ENCODE data around the gene MOB2.

MOB2 gene

DNA sequence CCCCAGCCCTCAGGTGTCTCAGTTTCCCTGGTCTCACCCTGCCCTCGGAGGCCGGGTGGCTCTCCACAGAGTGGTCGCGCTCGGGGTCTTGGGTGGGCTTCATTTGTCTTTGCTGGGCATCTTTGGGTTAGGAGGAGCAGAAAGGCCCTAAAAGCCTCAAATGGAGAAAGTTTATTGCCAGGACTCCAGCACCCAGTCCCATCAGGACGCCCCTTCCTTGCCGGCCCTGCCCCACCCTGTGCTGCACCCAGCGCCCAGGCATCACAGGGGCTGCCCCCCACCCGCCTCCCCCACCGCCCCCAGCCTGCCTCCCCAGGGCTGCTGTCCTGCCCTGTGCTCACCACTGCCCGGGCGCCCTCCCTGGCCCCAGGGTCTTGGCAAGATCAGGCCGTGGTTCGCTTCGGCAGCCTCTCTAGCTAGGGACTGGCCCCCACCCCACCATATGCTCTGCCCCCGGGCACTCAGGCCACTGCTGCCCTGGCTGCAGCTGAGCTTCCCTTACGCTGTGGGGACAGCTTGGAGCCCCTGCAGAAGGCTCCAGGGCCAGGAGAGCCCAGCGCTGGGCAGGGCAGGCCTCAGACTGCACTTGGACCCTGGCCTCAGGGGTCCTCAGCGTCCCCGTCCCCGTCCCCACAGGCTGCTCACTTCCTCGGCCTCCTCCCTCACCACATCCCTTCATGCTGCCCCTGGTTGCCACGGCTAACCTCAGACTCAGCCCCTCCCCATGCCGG is 31.4 kb downstream of the MOB2 start:
- no peak for DNase-seq

GRCh38 chr11:1454576-1454975 is 32.0 kb downstream of the MOB2 start:
- DNase-seq: no peak

DNA sequence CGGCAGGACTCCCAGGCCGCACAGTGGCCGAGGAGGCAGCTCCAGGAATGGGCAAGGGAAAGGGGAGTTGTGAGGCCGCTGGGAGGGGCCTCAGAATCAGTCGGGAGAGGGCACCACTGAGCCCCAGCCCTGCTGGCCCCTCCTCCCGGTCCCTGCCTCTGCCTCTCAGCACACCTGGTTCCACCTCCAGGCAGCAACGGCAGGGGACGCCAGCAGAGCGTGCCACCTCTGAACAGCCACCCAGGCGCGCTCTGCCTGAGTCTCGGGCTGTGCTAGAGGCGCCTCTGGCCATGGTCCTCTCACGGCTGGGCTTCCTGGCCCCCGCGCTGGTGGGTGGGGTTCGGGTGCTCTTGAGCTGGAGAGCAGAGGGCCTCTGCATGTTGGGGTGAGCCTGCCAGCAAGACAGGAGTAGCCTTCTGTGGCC is 33.0 kb downstream of the MOB2 start:
- DNase-seq: no peak

DNA sequence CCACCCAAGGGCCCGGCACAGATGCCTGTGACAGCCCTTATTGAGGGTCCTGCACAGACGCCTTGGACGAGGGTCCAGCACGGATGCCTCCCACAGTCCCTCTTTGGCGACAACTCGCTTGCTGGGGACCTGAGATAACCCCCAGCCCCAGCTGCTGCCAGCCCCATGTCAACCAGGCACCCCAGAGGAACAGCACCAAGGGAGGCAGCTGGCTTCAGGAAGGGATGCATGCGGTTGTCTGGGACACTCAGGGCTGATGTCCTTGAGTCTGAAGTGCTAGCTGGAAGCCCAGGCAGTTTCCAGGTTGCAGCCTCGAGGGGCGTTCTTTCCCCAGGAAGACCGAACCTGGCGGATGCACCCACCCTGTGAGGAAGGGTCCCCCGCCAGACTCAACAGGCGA is 33.8 kb downstream of the MOB2 start:
- DNase-seq: no peak

DNA sequence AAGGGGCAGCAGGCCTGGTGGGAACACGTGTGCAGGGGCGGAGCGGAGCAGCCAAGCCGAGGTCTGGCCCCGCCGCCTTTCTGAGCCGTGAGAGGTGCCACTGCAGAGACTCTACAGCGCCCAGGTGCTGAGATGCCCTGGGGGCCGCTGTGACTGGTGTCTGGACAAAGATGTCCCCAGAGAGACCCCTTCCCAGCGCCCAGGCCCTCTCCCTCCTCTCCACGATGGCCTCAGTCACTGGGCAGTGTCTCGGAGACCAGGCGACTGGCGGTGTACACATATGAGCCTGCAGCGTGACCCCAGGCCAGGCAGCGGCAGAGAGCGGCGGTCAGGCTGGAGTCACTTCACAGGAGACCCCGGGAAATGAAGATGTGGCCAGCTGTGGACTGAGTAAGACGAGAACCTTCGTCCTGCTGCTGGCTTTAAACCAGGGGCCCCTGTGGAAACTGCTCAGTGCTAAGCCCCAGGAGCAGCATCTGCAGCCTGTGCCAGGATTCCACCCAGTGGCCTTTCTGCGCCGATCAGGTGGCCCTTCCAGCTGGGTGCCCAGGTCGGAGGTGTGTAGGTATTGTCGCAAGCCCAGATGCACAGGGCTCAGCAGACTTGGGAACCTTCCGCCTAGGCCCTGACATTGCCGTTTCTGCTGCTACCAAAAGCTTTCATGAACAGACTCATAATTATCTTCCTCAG is 34.7 kb downstream of the MOB2 start:
- no peak for DNase-seq

DNA sequence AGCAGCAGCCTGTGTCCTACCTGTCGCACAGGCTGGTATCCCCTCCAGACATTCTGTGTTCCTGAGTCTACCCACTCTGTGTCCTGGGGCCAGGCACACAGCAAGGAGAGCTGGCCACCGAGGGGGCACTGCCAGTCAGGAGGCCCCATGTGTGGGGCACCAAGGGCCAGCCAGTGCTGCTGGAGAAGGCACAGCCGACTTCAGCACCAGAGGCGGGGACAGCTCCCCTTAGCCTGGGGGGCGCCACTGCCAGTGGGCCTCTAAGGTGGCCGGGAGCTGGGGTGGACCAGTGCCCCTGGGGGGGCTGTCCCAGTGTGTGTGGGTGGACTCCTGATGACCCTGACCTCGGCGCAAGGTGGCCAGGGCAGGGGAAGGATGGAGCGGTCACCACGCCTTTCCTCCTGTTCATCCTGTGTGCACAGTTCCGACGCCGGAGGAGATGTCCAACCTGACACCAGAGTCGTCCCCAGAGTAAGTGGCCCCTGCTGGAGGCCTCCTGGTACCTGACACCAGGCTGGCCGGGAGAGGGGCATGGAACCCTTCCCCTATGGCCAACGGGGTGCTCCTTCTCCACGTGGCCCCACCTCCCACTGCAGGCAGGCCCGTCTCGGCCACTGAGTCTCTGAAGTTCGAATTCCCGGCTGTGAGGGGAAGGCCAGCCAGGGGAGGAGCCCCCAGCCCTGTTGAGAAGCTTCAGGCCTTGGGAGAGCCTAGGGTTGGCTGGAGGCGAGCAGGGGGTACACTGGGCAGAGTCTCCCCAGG is 35.4 kb downstream of the MOB2 start:
- no peak for DNase-seq

DNA sequence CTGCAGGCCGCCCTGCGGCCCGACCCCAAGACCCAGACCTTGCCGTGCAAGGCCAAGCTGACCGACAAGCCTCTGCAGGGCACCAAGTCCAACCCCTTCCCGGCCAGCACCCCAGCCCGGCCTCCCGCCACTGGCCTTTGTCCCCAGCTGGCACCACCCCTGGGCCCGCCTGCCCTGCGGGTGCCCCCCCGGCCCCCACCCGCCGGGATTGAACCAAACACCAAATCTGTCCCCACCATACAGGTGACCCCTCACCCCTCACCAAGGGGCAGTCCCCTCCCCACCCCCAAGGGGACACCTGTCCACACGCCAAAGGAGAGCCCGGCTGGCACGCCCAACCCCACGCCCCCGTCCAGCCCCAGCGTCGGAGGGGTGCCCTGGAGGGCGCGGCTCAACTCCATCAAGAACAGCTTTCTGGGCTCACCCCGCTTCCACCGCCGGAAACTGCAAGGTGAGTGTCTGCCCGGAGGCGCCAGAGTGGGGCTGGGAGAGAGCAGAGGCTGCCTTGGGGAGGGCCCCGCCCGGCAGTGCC is 36.2 kb downstream of the MOB2 start:
- no peak for DNase-seq

GRCh38 chr11:1449490-1450243 is 36.9 kb downstream of the MOB2 start:
- no peak for DNase-seq

- no peak for DNase-seq
Measured at GRCh38 chr11:1448882-1449281, 37.7 kb downstream of the MOB2 start.

GRCh38 chr11:1447845-1448825 is 38.4 kb downstream of the MOB2 start:
- DNase-seq: no peak

- DNase-seq: no peak
Measured at GRCh38 chr11:1446623-1447022, 40.0 kb downstream of the MOB2 start.

DNA sequence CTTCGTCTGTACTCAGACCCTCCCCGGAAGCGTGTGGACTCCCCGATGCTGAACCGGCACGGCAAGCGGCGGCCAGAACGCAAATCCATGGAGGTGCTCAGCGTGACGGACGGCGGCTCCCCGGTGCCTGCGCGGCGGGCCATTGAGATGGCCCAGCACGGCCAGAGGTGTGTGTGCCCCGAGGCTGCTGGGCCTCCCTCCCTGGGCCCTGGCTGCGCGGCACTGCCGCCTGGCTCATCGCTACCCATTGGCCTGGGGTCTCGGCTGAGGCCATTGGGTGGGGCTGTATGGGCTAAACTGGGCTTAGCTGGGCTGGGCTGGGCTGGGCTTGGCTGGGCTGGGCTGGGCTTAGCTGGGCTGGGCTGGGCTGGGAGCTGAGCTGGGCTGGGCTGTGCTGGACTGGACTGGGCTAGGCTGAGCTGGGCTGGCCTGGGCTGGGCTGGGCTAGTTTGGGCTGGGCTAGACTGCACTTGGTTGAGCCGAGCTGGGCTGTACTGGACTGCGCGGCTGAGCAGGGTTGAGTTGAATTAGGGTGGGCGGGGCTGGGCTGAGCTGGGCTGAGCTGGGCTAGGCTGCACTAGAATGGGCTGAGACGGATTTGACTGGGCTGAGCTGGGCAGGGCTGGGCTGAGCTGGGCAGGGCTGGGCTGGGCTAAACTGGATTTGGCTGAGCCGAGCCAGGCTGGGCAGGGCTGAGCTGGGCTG is 40.7 kb downstream of the MOB2 start:
- DNase-seq: no peak

- DNase-seq: no peak
Measured at GRCh38 chr11:1444823-1445422, 41.7 kb downstream of the MOB2 start.

DNA sequence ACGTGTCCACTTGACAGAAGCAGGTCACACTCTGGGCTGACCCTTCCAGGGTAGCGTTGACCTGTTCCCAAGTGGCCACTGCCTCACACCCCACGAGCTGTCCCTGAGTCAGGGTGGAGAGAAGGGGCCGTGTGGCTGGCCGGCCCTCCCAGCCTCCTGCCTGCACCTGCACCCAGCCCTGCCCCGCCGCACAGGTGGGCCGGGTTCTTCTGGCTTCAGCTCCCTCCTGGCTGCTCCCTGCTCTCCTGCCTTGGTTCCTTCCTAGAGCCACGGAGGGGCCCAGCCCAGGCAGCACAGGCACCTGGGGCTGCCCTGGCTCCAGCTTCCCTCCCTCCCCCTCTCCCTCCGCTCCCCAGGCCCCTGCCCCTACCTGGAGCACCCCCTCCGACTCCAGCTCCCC is 42.3 kb downstream of the MOB2 start:
- no peak for DNase-seq

DNA sequence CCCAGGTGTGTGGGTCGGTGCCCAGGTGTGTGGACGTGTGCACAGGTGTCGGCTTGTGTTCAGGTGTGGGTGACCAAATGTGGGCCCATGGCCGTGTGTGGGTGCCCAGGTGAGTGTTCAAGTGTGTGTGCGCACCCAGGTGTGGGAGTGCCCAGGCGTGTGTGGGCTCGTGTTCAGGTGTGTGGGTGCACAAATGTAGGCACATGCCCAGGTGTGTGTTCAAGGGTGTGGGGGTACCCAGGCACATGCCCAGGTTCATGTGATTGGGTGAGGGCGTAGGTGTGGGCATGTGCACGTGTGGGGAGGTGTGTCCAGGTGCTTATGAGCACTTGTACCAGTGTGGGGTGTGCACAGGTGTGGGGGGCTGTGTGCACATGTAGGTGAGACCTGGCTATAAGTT is 42.8 kb downstream of the MOB2 start:
- DNase-seq: no peak

- no peak for DNase-seq
Measured at GRCh38 chr11:1442807-1443366, 43.7 kb downstream of the MOB2 start.

- no peak for DNase-seq
Measured at GRCh38 chr11:1442163-1442562, 44.4 kb downstream of the MOB2 start.

DNA sequence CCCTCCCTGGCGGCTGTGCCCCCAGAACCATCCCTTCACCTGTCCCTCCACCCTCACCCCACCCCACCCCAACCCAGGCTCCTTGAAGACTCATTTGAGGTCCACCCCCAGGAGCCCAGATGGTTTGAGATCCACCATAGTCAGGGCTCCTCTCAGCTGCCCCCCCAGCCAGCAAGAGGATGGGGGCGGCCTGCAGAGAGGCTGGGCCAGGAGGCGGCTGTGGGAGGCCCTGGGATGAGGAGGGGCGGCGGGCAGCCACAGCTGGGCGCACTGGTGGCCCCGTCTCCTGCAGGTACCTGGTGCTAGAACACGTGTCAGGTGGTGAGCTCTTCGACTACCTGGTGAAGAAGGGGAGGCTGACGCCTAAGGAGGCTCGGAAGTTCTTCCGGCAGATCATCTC is 46.1 kb downstream of the MOB2 start:
- DNase-seq: no peak

GRCh38 chr11:1440066-1440465 is 46.5 kb downstream of the MOB2 start:
- DNase-seq: no peak

DNA sequence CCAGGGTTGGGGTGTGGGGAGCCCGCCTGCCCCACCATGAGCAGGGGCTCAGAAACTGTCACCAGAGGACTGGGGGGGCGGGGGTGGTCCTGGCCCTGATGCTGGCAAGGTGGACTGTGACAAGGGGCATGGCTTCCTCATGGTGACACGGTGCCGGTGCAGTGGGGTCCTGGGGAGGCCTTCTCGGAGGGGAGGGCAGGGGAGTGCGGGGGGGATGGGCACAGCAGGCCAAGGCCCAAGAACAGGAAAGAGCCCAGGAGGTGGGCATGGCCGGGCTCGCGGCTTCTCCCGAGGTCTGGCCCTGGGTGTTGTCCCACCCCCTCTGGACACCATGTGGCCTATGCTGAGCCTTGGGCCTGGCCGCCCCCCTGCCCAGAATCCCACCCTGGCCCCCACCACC is 47.2 kb downstream of the MOB2 start:
- DNase-seq: no peak
